ENCODE measurements around the gene ERG. TPM values are rescaled to one million over a fixed set of nuclear protein-coding genes. Genes with fewer than 3 reads are reported as not detected.

The ERG gene
- total RNA-seq, 2 donors from 2014 or later = 2.5 to 6.7 TPM

DNA sequence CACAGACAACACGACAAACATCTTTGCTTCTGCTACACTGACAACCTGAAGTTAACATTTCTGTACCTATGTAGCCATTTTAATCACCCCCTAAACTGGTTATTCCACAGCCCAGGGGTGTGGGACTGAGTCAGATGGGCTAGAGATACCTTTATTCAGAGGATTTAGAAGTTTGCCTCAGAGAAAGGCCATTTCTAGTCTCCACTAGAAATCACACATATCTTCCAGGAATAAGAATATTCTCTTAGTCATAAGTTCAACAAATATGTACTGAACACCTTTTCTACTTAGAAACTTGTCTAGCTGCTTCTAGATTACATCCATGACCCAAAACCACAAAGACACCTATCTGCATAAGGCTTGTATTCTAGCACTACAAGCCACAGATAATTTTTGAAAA lies 38.8 kb downstream of the ERG start:
- Histone ChIP-seq H3K4me3 (no peak overlapping the region), H3K9me3 (no peaks in the 10 kb centered on the region), H3K36me3 (no peaks in the 10 kb centered on the region), H3K27ac (no peak overlapping the region), H3K4me1 (no peaks in the 10 kb centered on the region), H3K27me3 (no peaks in the 10 kb centered on the region), H3K9ac (ENCODE audit: low read depth in 2 of 2, low read length in 2 of 2) (no peak overlapping the region)
- TF ChIP-seq, protein P1, sequence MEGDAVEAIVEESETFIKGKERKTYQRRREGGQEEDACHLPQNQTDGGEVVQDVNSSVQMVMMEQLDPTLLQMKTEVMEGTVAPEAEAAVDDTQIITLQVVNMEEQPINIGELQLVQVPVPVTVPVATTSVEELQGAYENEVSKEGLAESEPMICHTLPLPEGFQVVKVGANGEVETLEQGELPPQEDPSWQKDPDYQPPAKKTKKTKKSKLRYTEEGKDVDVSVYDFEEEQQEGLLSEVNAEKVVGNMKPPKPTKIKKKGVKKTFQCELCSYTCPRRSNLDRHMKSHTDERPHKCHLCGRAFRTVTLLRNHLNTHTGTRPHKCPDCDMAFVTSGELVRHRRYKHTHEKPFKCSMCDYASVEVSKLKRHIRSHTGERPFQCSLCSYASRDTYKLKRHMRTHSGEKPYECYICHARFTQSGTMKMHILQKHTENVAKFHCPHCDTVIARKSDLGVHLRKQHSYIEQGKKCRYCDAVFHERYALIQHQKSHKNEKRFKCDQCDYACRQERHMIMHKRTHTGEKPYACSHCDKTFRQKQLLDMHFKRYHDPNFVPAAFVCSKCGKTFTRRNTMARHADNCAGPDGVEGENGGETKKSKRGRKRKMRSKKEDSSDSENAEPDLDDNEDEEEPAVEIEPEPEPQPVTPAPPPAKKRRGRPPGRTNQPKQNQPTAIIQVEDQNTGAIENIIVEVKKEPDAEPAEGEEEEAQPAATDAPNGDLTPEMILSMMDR (IDR thresholded peaks at IDR 0.05) = no peak
- intact Hi-C loops (cut with DNase I) = no loop called here
- no peak for DNase-seq

DNA sequence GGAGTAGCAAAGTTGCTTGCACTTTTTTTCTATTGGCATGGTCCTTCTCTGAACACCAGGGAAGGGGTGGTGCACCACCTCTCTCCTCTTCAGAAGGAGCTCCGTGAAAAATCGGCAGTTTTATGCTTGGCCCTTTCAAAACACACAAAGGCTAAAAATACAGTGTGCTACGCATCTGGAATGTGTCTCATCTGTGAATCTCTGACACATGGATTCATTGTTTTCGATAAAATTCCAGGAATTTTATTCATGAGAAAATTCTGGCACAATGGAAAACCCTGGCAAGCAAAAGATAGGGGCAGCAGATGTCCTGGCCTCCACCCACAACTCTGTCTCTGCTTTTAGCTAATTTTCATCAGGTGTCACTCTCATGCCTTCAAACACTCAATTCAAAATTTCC lies 42.9 kb downstream of the ERG start:
- no peak overlapping the region for H3K9ac ChIP-seq (ENCODE audit: low read depth in 2 of 2, low read length in 2 of 2)
- intact Hi-C loops (cut with DNase I) = no loop called here

DNA sequence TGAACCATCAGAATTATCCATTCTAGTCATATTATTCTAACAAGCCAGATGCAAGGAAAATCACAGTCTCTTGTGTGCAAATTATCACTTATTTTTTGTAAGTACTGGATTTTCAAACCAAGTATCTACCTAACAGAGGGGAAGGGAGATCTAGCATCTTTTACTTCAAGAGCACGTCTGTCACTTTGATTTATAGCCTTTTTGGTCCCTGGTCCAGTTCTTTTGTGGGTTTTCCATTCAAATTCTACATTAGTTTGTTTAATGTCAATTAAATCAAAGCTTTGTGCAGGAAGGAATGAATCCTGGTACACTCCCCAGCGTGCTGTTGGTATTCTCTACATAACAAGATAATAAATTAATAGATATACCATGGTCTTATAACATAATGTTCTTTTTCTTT lies 43.6 kb downstream of the ERG start:
- H3K27me3 ChIP-seq = no peaks in the 10 kb centered on the region
- no peaks in the 10 kb centered on the region for H3K36me3 ChIP-seq
- DNase-seq = no peak
- TF ChIP-seq, protein P1 (IDR thresholded peaks at IDR 0.05) = no peak
- H3K27ac ChIP-seq = no peak overlapping the region
- no peak overlapping the region for H3K4me3 ChIP-seq
- no peaks in the 10 kb centered on the region for H3K4me1 ChIP-seq
- intact Hi-C loops (cut with DNase I) = no loop called here
- H3K9ac ChIP-seq (ENCODE audit: low read depth in 2 of 2, low read length in 2 of 2) = no peak overlapping the region
- H3K9me3 ChIP-seq = no peaks in the 10 kb centered on the region

More for the DNA sequence above, 42.9 kb downstream of the ERG start:
- Histone ChIP-seq H3K9me3 (no peaks in the 10 kb centered on the region), H3K27ac (no peak overlapping the region), H3K36me3 (no peaks in the 10 kb centered on the region), H3K4me3 (no peak overlapping the region), H3K27me3 (no peaks in the 10 kb centered on the region), H3K4me1 (no peaks in the 10 kb centered on the region)
- TF ChIP-seq, protein P1 (IDR thresholded peaks at IDR 0.05) = no peak
- no peak for DNase-seq

DNA sequence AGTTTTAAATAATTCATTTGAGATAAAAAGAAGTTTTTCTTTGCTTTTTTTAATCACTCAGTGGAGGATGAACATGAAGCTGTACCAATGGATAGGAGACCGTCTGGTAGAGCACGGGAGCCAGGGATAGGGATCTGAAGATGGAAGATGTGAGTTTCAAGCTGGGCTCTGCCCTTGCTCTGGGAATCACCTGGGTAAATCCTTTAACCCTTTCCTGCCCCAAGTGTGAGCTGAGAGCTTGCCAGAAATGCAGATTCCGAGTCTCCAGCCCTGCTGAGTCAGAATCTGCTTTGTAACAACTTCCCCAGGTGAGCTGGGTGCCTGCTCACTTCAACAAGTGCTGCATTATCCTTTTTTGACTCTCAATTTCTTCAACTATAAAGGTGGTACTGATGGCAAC lies 44.1 kb downstream of the ERG start:
- Histone ChIP-seq H3K4me1 (no peaks in the 10 kb centered on the region), H3K27me3 (no peaks in the 10 kb centered on the region), H3K9me3 (no peaks in the 10 kb centered on the region), H3K36me3 (no peaks in the 10 kb centered on the region), H3K27ac (no peak overlapping the region), H3K9ac (ENCODE audit: low read depth in 2 of 2, low read length in 2 of 2) (no peak overlapping the region), H3K4me3 (no peak overlapping the region)
- TF ChIP-seq, protein P1 (IDR thresholded peaks at IDR 0.05) = no peak
- intact Hi-C loops (cut with DNase I) = no loop called here
- DNase-seq = no peak

DNA sequence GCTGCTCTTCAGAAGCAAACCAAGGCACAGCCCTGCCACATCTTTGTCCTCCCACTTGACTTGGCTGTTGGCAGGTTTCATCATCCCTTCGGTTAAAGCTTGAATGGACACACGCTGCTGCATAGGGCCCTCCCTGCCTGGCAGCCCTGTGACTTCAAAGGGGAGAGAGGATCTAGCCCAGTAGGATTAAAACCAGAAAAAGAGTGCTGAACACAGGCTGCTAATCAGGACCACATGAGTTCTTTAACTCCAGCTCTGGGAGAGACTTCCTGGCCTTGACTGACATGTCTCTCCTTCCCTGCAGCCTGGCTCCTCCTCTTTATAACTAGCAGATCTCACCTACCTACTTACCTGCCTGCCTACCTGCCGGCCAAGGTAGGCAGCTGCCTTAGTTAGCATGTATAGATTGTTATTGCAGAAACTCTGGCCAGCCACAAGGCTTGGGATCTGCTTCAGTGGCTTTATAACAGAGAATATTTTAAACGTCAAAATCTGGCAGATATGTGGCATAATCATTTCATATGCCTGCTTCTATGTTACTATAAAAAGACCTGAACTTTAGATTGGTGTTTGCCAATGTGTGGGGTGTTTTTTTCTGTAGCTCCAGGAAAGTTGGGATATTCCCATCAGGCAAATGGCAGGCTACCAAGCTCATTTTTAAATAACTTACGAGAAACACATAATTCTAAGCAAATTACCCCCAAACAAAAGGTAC lies 49.4 kb downstream of the ERG start:
- Histone ChIP-seq H3K27ac (no peak overlapping the region), H3K9me3 (no peaks in the 10 kb centered on the region), H3K27me3 (no peaks in the 10 kb centered on the region), H3K36me3 (no peaks in the 10 kb centered on the region), H3K4me3 (no peak overlapping the region), H3K4me1 (no peaks in the 10 kb centered on the region), H3K9ac (ENCODE audit: low read depth in 2 of 2, low read length in 2 of 2) (no peak overlapping the region)
- DNase-seq = no peak
- TF ChIP-seq, protein P1 (IDR thresholded peaks at IDR 0.05) = no peak
- intact Hi-C loops (cut with DNase I) = no loop called here

Measured in colonic mucosa (tissue), 4 donors.